AG08395 (cell line): Measurements from ENCODE around the gene PPP4R1.
"Not testable (repeated sequence)": the region's sequence is repeated elsewhere in the genome, so short reads cannot be mapped to it uniquely, and the experiment has no call there.

ENCODE experiments used
- DNase-seq: peaks from one replicate; pipeline ENCODE4 v3.0.0; 2012; ENCODE audit warnings: mixed read lengths, low spot score

PPP4R1 gene, protein sequence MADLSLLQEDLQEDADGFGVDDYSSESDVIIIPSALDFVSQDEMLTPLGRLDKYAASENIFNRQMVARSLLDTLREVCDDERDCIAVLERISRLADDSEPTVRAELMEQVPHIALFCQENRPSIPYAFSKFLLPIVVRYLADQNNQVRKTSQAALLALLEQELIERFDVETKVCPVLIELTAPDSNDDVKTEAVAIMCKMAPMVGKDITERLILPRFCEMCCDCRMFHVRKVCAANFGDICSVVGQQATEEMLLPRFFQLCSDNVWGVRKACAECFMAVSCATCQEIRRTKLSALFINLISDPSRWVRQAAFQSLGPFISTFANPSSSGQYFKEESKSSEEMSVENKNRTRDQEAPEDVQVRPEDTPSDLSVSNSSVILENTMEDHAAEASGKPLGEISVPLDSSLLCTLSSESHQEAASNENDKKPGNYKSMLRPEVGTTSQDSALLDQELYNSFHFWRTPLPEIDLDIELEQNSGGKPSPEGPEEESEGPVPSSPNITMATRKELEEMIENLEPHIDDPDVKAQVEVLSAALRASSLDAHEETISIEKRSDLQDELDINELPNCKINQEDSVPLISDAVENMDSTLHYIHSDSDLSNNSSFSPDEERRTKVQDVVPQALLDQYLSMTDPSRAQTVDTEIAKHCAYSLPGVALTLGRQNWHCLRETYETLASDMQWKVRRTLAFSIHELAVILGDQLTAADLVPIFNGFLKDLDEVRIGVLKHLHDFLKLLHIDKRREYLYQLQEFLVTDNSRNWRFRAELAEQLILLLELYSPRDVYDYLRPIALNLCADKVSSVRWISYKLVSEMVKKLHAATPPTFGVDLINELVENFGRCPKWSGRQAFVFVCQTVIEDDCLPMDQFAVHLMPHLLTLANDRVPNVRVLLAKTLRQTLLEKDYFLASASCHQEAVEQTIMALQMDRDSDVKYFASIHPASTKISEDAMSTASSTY

DNA sequence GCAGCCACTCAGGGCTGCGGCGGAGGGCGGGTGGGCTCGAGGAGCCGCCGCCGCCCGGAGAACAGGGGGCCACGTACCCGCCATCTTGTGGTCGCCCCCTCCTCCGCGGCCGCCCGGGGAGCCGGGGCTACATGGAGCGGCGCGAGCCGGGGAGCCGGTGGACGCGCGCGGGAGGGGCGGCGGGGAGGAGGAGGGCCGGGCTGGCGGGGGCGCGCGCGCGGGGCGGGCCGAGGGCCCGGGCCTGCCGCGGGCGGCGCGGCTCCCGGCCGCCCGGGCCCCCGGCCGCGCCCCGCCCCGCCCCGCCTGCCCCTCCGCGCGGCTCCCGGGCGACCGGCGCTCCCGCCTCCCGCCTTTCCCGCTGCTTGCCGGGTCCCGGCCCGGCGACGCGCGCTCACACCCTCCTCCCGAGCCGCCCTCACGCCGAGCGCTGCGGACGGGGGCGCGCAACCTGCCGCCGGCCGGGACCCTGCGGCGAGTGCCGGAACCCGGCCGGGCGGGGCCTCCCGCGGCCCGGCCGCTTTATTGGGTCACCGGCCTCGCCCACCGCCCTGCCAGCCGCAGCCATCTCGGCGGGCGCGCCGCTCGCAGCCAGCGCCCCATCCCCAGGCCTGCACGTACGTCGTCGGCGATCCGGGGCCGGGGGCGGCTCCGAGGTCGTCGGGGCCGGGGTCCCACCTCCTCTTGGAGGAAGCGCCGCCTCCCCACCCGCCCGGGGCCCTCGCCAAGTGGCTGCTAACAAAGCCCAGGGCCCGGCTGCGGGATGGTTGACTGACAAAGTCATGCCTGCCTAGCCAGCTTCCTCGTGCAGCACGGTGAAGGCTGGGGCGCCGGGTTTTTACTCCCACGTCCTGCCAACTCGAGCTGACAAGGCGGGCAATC lies at the start of gene PPP4R1:
PPP4R1 (minus strand) TSS at position 159 of the 879 bp plus-strand sequence; CDS start at position 84, 75 bp downstream.
- DNase-seq: peak; percentile 74

DNA sequence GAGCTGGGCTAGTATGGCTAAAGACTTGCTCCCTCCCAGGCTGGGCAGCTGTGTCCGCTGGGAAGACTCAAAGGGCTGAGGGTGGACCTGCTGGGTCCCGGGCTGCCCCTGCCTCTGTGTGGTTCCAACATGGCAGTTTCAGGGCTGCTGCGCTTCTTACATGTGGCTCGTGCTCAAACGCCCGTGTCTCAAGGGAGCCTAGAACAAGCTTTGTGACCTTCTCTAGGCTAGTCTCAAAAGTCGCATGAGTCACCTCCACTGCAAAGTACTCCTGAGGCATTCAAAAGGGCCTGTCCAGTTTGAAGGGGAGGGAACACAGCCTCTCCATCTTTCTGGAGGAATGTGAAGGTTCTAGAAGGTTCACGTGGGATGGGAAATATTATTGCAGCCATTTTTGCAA lies 49.0 kb upstream of the PPP4R1 start:
- no peak for DNase-seq

DNA sequence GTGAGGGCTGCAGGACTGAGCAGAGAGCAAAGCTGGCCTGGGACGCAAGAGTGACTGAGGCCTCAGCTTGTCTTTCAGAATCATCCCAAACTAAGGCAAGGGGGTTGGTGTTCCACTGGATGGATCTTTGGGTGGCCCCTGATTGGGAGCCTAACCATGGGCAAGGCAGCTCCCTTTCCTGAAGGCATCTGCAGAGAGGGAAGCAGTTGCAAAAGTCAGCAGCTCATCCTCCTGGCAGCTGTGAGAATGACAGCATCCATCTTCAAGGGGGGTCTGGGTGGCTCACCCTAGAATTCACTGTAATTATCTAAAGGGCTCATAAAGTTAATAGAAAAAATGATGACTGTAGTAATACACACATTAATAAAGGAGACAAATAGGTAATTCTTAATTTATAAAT lies 47.2 kb upstream of the PPP4R1 start:
- peak; percentile 68 for DNase-seq

DNA sequence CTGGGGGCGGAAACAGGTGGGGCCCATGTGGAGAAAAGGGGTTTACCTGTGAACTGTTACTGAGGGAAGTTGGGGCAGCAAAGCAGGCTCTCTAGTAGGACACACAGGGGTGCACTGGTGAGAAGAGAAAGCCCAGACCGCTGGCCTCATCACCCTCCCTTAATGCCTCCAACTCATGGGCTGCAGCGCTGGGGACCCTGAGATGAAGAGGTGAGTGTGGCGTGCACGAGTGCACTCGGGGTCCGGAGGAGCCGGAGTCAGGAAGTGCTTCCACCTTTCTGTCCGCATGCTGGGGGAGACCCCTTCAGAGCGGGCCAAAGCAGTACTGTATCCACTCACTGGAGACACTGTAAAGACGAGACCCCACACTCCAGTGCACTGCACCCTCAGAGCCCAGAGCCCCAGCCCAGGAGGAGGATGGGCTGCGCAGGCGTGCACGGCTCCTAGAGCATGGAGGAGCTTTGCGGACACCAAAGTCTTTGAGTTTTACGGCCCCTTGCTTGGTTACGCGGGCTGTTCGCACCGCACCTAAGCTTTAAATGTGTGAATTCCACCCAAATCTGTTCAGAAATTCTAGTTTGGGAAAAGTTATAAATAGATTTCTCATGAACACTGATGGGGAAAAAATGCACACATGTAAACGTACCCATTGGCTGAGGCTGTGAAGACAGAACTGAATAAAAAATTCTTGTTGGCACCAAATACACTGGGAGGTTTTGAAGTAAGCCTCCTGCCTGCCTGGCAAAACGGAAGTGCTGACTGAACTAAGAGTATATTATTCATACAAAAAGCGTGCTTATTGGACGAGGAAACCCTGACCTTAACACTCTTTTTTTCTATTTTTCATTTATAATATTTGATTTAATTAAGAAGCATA lies 45.4 kb upstream of the PPP4R1 start:
- DNase-seq: no peak

DNA sequence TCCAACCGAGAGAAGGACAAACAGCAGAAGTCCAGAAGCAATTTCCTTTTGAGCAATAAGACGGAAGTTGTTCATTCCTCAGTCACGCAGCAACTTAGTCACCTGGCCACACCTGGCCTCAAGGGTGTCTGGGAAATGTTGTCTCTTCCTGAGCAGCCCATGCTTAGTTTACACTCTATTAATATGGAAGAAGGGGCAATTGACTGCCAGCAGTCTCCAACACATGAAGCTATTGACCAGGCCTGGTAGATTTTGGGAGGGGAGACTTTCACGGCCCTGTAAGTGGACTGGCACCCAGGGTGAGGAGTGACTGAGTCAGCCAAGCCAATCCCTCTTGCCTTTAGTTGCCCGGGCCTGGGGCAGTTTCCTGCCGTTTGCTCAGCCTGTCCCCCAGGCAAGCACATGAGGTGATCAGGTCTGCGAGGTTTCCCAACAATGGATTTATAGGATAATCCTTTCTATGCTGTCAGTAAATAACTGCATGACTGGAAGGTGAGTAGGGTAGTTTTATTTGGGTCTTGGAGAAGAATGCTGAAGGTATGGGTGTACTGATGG lies 43.8 kb upstream of the PPP4R1 start:
- no peak for DNase-seq

DNA sequence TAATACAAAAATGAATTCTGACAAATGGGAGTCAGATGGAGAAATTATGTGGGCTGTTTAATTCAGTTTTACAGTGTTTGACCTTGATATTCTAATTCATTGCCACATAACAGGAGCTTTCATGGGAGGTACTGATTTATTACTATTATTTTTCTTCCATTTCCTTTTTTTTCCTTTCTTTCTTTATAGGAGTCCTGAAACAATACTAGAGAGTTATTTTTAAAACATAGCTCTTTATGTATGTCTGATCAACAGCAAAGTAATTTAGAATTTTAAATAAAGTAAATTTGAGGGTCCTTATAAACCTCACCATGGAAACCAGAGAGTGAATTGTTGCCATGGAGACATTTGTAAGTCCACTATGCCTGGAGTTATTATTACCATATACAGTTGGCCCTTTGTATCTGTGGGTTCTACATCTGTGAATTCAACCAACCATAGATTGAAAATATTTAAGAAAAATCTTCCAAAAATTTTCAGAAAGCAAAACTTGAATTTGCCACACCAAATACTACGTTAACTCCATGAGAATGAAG lies 40.9 kb upstream of the PPP4R1 start:
- DNase-seq: no peak

DNA sequence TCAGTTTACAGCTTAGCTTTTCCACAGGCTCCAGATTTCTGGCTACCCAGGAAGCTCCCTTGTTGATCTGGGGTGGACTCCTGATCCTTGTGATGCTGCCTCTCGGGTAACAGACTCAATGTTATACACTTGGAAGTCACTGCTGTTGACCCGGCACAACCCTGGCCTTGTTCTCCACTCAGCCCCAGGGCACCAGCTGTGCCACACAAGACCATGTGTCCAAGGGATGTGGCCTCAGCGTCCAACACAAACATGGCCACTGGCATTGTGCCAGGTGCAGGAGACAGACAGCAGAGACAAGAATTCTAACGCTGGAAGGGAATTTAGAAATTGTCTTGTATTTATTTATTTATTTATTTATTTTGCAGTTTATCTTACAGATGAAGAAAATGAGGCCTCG lies 39.0 kb upstream of the PPP4R1 start:
- DNase-seq: peak; percentile 31

DNA sequence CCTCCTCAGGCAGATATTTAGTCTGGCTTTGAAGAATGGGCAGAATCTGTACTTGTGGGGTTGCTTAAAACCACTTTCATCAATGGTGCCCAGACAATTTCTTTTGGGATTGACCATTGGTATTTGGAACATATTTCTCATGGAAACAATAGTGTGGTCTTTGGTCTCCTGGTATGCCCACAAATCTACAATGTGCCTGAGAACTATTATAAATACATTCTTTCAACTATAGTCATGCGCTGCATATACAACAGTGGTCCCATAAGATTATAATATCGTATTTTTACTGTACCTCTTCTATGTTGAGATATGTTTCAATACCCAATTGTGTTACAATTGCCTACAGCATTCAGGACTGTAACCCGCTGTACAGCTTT lies 34.8 kb upstream of the PPP4R1 start:
- no peak for DNase-seq

DNA sequence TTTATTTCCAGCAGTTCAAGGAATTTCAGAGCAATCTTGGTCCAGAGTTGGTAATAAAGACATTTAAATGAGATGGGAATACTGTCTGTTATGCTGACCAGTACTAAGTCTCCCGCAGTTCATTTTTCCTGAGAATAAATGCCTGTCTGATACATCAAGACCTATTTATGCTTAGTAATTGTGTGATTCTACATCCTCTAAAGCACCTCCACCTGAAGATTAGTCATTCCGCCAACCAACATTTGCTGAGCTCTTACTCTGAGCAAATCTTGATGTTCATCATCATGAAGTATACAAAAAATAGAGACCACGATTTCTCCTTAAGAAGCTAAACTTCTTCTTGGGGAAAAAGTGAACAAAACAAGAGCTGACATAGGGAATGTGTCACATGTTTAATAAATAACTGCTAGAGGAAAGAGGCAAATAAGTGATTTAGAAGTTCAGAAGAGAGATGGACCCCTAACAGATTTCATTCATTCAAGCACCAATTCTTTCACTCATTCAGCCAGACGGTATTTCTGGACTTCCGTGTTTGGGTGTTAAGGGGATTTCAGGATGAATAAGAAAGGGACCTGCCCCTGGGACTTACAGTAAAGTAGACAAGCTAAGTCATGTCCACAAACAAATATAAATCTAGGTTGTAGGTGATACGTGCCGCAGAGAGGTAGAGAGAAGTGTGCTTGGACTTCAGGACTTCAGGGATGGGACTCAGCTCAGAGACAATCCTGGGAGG lies 34.2 kb upstream of the PPP4R1 start:
- no peak for DNase-seq

DNA sequence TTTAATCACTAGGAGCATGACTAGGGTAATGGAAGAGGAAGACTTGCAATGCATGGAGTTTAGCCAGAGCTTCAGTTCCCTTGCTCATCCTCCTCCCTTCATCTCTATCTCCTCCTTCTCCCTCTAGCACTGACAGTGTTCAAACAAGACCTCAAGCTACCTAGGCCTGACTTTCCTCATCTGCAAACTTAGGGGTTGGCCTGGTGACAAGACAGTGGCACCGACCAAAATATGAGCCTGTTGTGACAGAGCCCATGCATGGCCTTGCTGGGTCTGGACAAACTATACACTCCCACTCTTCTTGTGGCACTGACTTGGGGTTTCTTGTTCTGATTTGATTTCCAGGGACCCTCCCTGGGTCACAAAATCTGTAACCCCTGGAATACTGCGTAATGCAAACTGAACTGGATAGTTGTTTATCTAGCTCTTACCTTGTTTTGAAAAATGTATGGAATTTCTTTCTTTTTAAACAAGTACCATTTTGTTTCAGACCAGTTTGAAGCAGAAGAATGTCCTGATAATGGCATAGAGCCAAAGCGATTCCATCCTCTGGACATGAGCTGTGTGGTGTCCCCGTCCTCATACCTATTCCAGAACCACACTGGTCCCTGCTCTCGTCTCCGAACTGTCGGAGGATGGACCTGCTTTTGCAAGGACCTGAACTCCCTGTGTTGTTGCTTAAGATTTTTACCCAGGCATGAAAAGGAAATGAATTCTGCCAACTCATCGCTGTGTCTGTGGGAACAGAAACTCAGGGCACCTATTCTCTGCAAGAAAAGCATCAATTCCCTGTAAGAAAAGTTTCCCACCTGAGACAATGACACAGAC lies 33.4 kb upstream of the PPP4R1 start:
- DNase-seq: no peak

DNA sequence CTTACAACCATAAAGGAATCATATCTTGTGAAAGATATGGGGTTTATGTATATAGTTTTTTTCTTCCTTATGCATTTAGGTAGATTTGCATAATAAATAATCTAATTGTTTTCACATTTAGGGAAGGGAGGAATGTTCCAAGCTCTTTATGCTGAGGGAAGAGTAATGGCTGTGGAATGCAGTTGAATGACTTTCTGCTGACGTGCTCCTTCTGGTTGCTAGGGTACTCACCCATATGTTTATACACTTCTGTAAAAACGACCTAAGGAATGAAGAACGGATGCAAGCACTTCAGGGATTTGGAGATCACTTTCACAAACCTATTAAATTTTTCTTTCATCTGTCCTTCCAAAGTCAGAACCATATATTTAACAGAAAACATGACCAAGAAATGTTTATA lies 29.2 kb upstream of the PPP4R1 start:
- DNase-seq: peak; percentile 92

DNA sequence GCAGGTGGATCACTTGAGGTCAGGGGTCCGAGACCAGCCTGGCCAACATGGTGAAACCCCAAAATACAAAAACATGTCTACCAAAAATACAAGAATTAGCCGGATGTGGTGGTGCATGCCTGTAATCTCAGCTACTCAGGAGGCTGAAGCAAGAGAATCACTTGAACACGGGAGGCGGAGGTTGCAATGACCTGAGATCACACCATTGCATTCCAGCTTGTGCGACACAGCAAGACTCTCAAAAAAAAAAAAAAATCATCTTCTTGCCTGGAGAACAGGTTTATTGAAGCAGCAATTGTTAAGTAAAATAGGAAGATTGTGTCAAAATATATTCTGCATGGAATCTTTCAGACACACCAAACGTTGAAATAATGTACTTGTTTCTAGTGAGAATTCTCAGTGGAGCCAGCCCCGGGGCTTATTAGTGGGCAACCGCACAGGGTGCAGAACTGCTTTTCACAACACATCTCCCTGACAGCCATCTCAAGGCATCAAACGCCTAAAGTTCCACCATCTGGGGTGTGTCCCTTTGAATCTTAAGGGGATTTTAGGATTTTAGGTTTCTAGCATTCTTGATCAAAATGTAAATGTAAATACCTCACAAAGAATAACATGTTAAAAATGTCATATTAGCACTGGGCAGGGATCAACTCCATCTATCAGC lies 28.6 kb upstream of the PPP4R1 start:
- DNase-seq: no peak

DNA sequence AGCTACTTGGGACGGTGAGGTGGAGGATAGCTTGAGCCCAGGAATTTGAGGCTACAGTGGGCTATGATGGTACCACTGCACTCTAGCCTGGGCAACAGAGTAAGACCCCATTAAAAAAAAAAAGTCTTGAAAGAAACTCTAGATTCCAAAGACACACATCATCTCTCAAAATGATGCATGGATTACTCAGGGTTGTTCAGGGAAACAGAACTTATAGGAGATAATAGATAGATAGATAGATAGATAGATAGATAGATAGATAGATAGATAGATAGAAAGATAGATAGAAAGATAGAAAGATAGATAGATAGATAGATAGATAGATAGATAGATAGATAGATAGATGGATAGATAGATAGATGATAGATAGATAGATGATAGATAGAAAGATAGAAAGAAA lies 26.7 kb upstream of the PPP4R1 start:
- not testable (repeated sequence) for DNase-seq

DNA sequence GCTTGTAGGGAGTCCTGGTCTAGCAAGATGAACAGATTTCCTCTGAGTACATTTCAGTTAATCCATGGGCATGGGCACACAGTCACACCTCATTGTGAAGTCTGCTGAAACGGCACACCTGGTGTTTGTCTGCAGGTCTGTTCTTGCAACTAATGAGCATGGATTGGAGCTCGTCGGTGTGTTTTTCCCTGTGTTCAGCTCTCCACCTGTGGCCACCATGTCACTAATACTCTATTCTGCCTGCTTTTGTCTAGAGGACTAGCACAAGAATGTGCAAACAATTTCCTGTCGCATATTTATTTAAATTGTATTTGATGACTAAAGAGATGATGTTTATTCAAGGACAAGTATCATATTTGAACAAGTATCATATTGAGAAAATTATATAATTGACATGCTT lies 24.5 kb upstream of the PPP4R1 start:
- no peak for DNase-seq

DNA sequence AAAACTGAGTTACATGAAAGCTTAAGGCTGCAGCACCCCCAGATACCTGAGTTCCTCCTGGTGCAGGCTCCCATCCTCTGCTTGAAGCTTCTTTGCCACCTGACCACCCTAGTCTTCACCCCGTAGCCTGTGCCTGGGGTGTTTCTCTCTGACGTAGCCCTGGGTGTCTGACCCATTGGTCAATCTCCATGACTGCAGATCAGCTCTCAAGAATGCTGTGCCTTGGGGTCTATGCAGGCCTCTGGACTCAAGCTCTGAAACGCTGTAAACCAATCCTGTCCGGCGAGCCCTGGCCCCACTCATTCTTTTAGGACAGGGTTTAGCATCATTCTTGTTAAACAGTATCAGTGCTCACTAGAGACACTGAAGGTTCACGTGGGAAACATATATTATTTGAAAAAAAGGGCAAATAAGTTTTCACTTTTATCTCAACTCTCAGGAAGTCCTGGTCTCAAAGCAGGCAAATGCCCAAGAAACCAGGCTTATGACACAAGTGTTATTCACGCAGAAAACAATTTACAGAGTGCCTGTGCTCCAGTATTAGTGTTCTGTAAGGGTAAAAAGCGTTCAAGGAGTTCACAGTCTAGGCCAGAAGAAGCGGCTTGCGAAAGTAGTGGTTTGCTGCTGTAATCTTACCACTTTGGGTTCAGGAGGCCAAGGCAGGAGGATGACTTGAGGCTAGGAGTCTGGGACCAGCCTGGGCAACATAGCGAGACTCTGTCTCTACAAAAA lies 22.8 kb upstream of the PPP4R1 start:
- no peak for DNase-seq

DNA sequence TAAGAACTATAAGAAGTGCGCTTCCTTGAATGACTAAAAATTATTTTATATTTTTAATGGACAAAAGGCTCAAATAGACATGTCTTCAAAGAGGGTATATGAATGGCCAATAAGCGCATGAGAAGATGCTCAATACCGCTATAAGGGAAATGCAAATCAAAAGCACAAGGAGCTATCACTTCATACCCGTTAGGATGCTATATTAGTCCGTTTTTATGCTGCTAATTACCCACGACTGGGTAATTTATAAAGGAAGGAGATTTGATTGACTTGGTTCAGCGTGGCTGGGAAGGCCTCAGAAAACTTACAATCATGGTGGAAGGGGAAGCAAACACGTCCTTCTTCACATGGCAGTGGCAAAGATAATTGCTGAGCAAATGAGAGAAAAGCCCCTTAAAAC lies 20.5 kb upstream of the PPP4R1 start:
- DNase-seq: no peak

DNA sequence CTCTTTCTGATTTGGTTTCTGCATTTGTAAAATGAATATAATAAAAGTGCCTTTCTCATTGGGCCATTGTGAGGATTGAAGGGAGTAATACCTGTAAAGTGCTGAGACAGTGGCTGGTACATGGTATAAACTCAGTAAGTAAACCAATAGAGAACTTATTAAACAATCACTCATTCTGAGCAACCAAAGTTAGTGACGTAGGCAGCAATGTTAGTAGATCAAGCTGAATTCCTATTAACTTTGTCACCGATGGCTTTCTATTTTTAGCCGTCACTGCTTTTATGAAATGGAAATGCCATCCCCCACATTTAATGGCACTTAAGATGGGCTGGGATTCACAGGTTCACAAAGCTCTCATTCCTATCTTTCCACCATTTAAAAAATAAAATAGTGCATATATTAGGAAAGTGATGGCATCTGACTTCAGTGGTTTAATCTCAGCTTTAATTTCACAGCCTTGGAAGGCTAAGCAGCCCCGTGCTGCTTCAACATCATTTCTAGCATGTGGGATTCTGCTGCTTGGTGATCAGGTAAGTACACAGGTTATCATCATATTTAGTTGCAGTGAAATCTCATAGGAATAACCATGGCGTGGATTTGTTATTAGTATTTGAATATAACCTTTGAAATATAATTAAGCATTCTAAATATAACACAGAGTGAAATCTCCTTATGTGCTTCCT lies 17.6 kb upstream of the PPP4R1 start:
- peak; percentile 74 for DNase-seq
